GM12872 (cell line): Measurements from ENCODE around the gene GRIN3A.

ENCODE experiments used
- TF ChIP-seq, protein P1 (sequence below): IDR thresholded peaks from 3 replicates; pipeline ENCODE4 v1.5.1; 2011; ENCODE audit warnings: low read depth, mild to moderate bottlenecking, low read length, moderate library complexity; ENCODE audit not compliant: insufficient read depth

Gene GRIN3A

DNA sequence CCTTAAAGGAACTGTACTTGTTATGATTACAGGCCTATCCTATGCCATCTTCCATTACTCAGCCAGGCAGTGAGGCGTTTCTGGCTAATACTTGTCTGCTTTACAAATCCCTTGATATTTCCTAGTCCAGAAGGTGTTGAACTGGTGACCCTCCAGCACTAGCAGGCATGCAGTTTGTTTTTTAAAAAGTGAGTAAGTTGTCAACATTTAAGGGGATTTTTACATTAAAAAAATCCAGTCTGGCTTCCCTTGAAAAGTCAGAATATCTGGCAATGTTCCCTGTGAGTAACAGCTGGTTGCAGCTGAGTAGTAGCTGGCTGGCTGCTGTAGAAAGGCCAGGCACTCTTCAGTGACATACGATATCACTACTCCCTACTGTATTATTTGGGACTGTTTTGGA lies 21.8 kb downstream of the GRIN3A start:
- TF ChIP-seq, protein P1, sequence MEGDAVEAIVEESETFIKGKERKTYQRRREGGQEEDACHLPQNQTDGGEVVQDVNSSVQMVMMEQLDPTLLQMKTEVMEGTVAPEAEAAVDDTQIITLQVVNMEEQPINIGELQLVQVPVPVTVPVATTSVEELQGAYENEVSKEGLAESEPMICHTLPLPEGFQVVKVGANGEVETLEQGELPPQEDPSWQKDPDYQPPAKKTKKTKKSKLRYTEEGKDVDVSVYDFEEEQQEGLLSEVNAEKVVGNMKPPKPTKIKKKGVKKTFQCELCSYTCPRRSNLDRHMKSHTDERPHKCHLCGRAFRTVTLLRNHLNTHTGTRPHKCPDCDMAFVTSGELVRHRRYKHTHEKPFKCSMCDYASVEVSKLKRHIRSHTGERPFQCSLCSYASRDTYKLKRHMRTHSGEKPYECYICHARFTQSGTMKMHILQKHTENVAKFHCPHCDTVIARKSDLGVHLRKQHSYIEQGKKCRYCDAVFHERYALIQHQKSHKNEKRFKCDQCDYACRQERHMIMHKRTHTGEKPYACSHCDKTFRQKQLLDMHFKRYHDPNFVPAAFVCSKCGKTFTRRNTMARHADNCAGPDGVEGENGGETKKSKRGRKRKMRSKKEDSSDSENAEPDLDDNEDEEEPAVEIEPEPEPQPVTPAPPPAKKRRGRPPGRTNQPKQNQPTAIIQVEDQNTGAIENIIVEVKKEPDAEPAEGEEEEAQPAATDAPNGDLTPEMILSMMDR, result no peak

DNA sequence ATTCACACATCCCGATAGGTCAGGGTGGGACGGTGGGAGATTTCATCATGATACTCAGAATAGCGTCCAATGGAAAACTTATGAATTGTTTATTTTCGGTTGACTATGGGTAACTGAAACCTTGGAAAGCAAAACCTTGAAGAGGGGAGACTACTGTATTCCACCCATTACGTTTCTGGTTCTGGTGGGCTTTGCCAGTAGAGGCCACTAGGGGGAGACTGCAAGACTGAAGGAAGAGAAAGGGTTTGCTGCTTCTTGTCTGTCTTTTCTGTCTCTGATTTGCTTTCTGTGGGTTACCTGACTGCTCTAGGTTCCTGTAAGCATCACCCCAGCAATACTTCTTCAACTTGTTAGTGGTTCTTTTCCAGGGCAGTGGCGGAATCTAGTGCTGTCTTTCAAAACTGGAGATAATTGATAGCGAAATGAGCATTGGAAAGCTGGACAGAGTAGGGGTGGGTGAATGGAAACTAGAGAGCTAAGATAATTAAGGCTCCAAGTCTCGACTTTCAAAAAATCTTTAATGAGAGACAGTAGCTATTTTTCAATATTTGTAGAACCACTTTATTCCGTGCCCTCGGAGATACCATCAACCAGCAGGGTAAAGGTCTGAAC lies 27.0 kb downstream of the GRIN3A start:
- TF ChIP-seq, protein P1, result peak; percentile 94

DNA sequence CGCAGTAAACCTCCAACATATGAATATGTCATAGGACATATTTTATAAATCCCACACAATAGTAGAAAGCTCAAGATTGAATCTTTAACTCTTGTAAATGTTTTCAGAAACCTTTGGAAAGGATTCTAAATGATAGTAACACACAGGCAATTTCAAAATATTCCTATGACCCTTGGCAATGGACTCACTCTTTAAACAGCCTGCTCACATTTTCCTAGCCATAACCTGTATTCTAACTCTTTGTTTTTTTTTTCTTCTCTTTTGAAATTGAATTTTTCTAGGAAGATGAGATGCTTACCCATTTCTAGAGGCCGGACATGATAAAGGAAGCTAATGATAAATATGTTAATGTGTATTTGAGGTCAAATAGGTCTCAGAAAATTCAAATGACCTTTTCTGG lies 29.6 kb downstream of the GRIN3A start:
- TF ChIP-seq, protein P1, result no peak

DNA sequence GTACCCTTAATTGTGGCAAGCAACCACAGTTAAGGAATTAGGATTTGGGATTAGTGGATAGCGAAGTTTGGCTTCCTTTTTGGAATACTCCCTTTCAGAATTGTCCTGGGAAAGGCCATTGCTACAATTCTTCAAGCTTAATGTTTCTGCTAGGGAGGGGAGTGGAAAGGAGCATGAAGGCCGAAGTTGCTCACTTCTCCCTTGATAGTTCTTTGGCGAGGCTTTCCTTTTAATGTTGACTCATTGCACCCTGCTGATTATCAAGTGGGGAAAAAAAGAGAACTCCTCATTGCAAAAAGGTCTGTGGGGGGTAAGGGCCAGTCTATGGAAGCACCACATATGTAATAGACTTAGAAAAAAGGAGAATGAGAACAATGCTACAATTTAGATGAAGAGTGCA lies 30.7 kb downstream of the GRIN3A start:
- TF ChIP-seq, protein P1, result no peak

DNA sequence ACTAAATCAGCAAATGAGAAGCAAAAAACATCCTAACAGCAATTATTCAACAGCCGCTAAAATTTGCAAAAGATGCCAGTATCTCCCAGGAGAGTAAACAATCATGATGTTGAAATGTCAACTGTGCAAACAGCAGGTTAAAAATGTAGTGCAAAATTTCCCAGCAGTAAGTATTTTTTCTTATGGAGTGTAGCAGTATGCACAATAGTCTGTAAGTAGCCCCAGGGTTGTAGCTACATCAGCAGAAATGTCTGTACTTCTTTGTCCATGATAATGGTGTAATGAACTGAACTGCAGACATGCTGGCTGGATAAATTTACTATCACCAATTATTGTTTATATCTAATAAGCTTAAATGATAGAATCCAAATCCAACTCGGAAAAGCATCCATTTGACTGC lies 31.4 kb downstream of the GRIN3A start:
- TF ChIP-seq, protein P1, result no peak

DNA sequence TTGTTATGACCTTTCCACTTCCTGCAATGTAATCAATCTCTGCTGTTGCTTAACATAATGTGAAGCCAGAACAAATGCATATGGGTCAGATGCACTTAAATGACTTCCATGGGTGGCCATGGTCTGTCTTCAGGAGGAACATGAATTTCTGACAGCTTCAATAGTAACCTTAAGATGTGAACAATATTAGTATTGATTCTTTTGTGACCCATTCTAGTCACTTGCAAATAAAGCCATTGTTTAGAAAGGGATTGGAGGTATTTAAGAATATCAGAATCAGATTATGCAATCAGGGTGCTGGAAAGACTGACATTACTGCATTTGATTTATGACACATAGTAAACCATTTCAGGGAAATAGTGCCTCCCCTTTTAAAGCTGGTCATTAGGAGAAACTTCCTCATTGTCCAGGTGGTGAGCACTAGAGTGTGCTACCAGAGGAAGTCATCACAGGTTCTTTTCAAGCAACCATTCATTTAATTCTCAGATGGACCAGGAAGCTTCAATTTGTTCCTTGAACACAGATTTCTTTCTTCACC lies 32.1 kb downstream of the GRIN3A start:
- TF ChIP-seq, protein P1, result no peak

DNA sequence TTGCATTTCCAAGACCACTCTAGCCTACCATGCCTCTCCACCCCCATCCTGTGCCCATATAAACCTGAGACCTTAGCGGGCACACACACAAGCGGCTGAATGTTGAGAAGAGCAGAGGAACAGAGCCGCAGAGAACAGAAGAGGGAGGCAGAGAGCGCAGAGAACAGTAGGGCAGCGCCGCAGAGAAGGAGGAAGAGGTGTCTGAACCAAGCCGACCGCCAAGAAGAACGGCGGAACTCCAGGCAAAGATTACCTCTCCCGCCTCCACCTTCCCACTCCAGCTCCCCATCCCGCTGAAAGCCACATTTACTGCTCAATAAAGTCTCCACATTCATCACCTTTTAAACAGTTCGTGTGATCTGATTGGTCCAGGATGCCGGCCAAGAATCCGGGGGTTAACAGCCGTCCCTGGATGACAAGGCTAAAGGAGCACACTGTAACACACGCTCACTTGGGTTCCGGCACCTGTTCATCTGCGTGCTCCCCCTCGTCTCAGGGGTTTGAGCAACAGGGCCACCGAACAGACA lies 33.2 kb downstream of the GRIN3A start:
- TF ChIP-seq, protein P1, result peak; percentile 17; the same call in 1 of the 3 replicates
